A549 (cell line): ENCODE data around the gene LRSAM1. TPM values are rescaled to one million over a fixed set of nuclear protein-coding genes. Genes with fewer than 3 reads are reported as not detected.

Source experiments
- ATAC-seq, 2 experiments: fragments of 200-7000 bp in 1 of 2; fragments of >200 bp in 1 of 2; cut with Nextera tagmentation in 1 of 2; cut with Tn5 transposase in 1 of 2; 3 replicates each; pipeline versions ENCODE4 v1.8.0 to v1.9.1; 2018 to 2020; ENCODE audit warnings: mild to moderate bottlenecking in 1 of 2, moderate library complexity in 1 of 2
- CTCF ChIA-PET: fragments of 300-600 bp; sonication (Branson Sonifier 250); formaldehyde crosslinking; extraction: SDS; loops from one replicate; lab custom pipeline; 2021; ENCODE audit warnings: antibody characterized with exemption, inconsistent platforms; lab: Yijun Ruan, JAX
- POLR2A ChIA-PET: fragments of 350-600 bp; formaldehyde crosslinking; extraction: SDS; loops from one replicate; lab custom pipeline; 2021; ENCODE audit warnings: antibody characterized with exemption, inconsistent platforms; lab: Yijun Ruan, JAX
- DNase-seq, 2 experiments: peaks; one replicate each; pipeline versions ENCODE4 v3.0.0 to v3.0.0-alpha.2; 2011 to 2016; ENCODE audit warnings: low read depth in 1 of 2, low spot score in 1 of 2
- FAIRE-seq: peaks from 2 replicates; lab custom pipeline; 2011; peaks lifted over from hg19 to GRCh38; lab: Jason Lieb, UNC
- H3K27ac ChIP-seq, 2 experiments: fragments of >200 bp; sonication (Bioruptor Twin); formaldehyde crosslinking; 3 replicates each; pipeline ENCODE4 v1.5.1; 2016 to 2017
- H3K4me1 ChIP-seq: fragments of >200 bp; sonication (Bioruptor Twin); formaldehyde crosslinking; 3 replicates; pipeline ENCODE4 v1.6.1; 2016
- H3K4me2 ChIP-seq: fragments of >200 bp; sonication (Bioruptor Twin); formaldehyde crosslinking; 3 replicates; pipeline ENCODE4 v1.6.1; 2016
- H3K4me3 ChIP-seq: fragments of >200 bp; sonication (Bioruptor Twin); formaldehyde crosslinking; 3 replicates; pipeline ENCODE4 v1.5.1; 2016
- H3K9me3 ChIP-seq: fragments of >200 bp; sonication (Bioruptor Twin); formaldehyde crosslinking; 3 replicates; pipeline ENCODE4 v1.6.1; 2016
- CHD2 ChIP-seq: fragments of 150-350 bp; IDR thresholded peaks from 2 replicates; pipeline ENCODE4 v1.6.1; 2014; ENCODE audit warnings: low read length; ENCODE audit not compliant: partially characterized antibody
- CHD4 ChIP-seq: fragments of 200-600 bp; sonication (generic); IDR thresholded peaks from 2 replicates; pipeline ENCODE4 v1.6.1; 2016; ENCODE audit warnings: antibody characterized with exemption, mild to moderate bottlenecking, borderline replicate concordance
- EHMT2 ChIP-seq: fragments of 200-600 bp; sonication (generic); IDR thresholded peaks from 2 replicates; pipeline ENCODE4 v1.6.1; 2016; ENCODE audit warnings: antibody characterized with exemption, low read depth, mild to moderate bottlenecking, moderate library complexity
- EP300 ChIP-seq, 2 experiments: fragments of >200 bp; sonication (Bioruptor Twin); formaldehyde crosslinking; IDR thresholded peaks; 2 replicates in 1 of 2; 3 replicates in 1 of 2; pipeline ENCODE4 v1.6.1; 2016 to 2017
- ESRRA ChIP-seq: fragments of 150-350 bp; IDR thresholded peaks from 2 replicates; pipeline ENCODE4 v1.6.1; 2014; ENCODE audit warnings: mild to moderate bottlenecking, low read length, borderline replicate concordance
- FOXS1 ChIP-seq: fragments of 250-450 bp; sonication (Bioruptor Pico); IDR thresholded peaks from 2 replicates; pipeline ENCODE4 v1.5.0; 2020; ENCODE audit warnings: mild to moderate bottlenecking, moderate library complexity
- HMGXB4 ChIP-seq: fragments of 250-450 bp; sonication (Bioruptor Pico); IDR thresholded peaks from 2 replicates; pipeline ENCODE4 v1.5.0; 2021; ENCODE audit warnings: mild to moderate bottlenecking, moderate library complexity, borderline replicate concordance
- HOXB13 ChIP-seq: fragments of 250-450 bp; sonication (Bioruptor Pico); IDR thresholded peaks from 2 replicates; pipeline ENCODE4 v1.5.0; 2020; ENCODE audit warnings: low read depth, mild to moderate bottlenecking, moderate library complexity
- HOXB5 ChIP-seq: fragments of 250-450 bp; sonication (Bioruptor Pico); IDR thresholded peaks from 2 replicates; pipeline ENCODE4 v1.5.0; 2020; ENCODE audit warnings: mild to moderate bottlenecking, moderate library complexity
- JUN ChIP-seq, 2 experiments: fragments of >200 bp; sonication (Bioruptor Twin); formaldehyde crosslinking; IDR thresholded peaks; 2 replicates in 1 of 2; 3 replicates in 1 of 2; pipeline ENCODE4 v1.6.1; 2016 to 2017
- JUNB ChIP-seq: fragments of >200 bp; sonication (Bioruptor Twin); formaldehyde crosslinking; IDR thresholded peaks from 2 replicates; pipeline ENCODE4 v1.6.1; 2016
- KDM1A ChIP-seq: fragments of 200-600 bp; sonication (generic); IDR thresholded peaks from 2 replicates; pipeline ENCODE4 v1.6.1; 2016; ENCODE audit warnings: low read depth, mild to moderate bottlenecking
- MYC ChIP-seq: IDR thresholded peaks from 2 replicates; pipeline ENCODE4 v1.6.1; 2012; ENCODE audit warnings: mild to moderate bottlenecking, inconsistent platforms, low read length, improper control_type of control experiment, borderline replicate concordance
- NFE2L2 ChIP-seq: fragments of 150-350 bp; conservative IDR thresholded peaks from 2 replicates; pipeline ENCODE4 v1.6.1; 2014; ENCODE audit warnings: low read length
- NR3C1 ChIP-seq: fragments of >200 bp; sonication (Bioruptor Twin); formaldehyde crosslinking; IDR thresholded peaks from 3 replicates; pipeline ENCODE4 v1.6.1; 2017
- RFX5 ChIP-seq: fragments of 450-650 bp; IDR thresholded peaks from 2 replicates; pipeline ENCODE4 v1.7.1; 2014; ENCODE audit warnings: antibody characterized with exemption, mild to moderate bottlenecking, moderate library complexity
- ZSCAN20 ChIP-seq: fragments of 250-450 bp; sonication (Bioruptor Pico); IDR thresholded peaks from 2 replicates; pipeline ENCODE4 v1.8.0; 2022; ENCODE audit warnings: mild to moderate bottlenecking, moderate library complexity
- WGBS: methylation state at CpG from one replicate; pipeline ENCODE4 v1.1.6; 2017; ENCODE audit errors: missing lambda C conversion rate; 5-methylcytosine and 5-hydroxymethylcytosine counted together
- polyA plus RNA-seq, 4 experiments: library from polyadenylated mRNA; depleted of rRNA in 3 of 4; stranded (reverse); fragments of >200 nt; fragmentation: RNase III in 1 of 4; extraction: RNeasy Plus Mini Kit Qiagen cat#74134 plus additional on column Dnase treatment in 1 of 4; gene quantifications; 2 replicates in 3 of 4; 3 replicates in 1 of 4; pipeline ENCODE4 v1.2.3, GENCODE V29; 2011 to 2017
- TF ChIP-seq, protein P1 (sequence below): fragments of >200 bp; sonication (Bioruptor Twin); formaldehyde crosslinking; IDR thresholded peaks from 3 replicates; pipeline ENCODE4 v1.5.1; 2016

The LRSAM1 gene
- polyA plus RNA-seq, 2 of the 4 experiments (the other 2 are of a cell fraction): 5.1 to 10.0 TPM

- WGBS: 95% methylated on average over 4 of the region's 4 CpGs
- ChIA-PET CTCF (interaction anchor here (0.5 to 7.5 kb wide), 5 partner anchors 7 to 78 kb away, joined by 3 to 63 read pairs (median 5); no protein-coding TSS in a partner anchor), POLR2A (no interaction called here)
- H3K9me3 ChIP-seq: peaks cover 19% of the 10 kb centered on the region
- 0 out of 3 replicates have a peak, but pooled peaks cover under 1% of the 10 kb centered on the region for H3K4me1 ChIP-seq
- no peak for TF ChIP-seq CHD4
- TF ChIP-seq KDM1A: no peak
- no peak for TF ChIP-seq HMGXB4 (CRISPR knock-in tag)
- TF ChIP-seq EP300 (IDR thresholded peaks at IDR 0.05): no peak
- no peak for TF ChIP-seq ZSCAN20 (CRISPR knock-in tag)
- no peak for TF ChIP-seq FOXS1
- no peak for TF ChIP-seq NR3C1
- TF ChIP-seq, all 56 proteins: peak for 0
- FAIRE-seq (no peak), ATAC-seq (no peak), DNase-seq (no peak)
- Histone ChIP-seq H3K4me3 (no peak overlapping the region), H3K4me2 (no peak overlapping the region), H3K27ac (0 out of 6 replicates have a peak overlapping the region, but pooled peaks of 1 of the 2 experiments have one; percentile 34)
Measured at GRCh38 chr9:127529671-127530070, 78.4 kb downstream of the LRSAM1 start.

DNA sequence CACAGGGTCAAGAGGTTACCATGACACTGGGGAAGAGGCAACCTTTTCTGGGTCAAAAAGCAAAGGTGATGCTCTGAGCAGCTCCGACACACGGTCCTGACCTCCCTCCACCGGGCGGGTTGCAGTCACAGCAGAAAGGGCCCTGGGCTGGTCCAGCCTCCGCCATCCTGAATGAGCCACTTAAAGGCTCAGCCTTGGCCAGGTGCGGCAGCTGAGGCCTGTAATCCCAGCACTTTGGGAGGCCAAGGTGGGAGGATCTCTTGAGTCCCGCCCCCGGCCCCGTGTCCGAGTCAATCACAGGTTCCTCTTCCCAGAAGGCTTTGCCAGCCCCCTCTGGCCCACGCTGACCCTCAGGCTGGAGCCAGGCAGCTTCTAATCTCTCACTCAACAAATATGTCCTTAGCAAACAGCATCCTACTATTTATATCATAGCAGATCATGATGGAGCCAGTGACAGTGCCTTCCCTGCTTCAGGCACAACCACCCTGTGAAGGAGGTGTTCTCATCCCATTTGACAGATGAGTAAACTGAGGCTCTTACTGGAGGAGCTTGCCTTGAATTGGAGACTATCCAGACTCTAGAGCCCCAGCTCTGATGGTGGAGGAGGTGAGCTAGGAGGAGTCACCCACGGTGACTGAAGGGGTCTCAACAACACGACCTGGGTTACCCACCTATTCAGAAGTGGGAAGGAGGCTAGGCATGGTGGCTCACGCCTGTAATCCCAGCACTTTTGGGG lies 79.1 kb downstream of the LRSAM1 start:
- ATAC-seq (no peak), DNase-seq (no peak), FAIRE-seq (no peak)
- H3K4me3 ChIP-seq: no peak overlapping the region
- H3K4me2 ChIP-seq: no peak overlapping the region
- H3K27ac ChIP-seq: 0 out of 6 replicates have a peak overlapping the region, but pooled peaks of 1 of the 2 experiments have one; percentile 34
- 90% methylated on average over 12 of the region's 14 CpGs for WGBS
- TF ChIP-seq RFX5: no peak
- H3K9me3 ChIP-seq: peaks cover 12% of the 10 kb centered on the region
- no peaks in the 10 kb centered on the region for H3K4me1 ChIP-seq
- ChIA-PET POLR2A (no interaction called here), CTCF (interaction anchor here (0.6 to 7.5 kb wide), 4 partner anchors 22 to 55 kb away, joined by 3 to 63 read pairs (median 5); no protein-coding TSS in a partner anchor)

DNA sequence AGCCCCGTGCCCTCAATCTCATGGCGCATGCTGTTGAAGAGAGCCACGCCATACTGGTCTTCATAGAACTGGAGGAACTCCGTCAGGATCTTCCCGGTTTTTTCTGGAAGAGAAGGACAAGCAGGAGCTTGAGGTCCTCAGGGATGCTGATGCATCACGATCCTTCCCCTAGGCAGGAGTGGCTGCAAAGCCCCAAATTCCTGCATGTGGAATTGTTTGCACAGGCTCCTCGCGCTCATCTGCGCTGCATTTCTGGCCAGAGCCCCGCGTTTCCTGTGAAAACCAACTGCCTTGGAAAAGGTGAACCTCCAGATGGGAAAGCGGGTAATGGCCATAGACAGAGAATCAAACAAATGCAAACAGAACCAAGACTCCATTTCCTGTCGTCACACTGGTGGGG lies 80.4 kb downstream of the LRSAM1 start:
- POLR2A ChIA-PET: no interaction called here

More for the DNA sequence above, 80.4 kb downstream of the LRSAM1 start:
- ATAC-seq (no peak), FAIRE-seq (no peak), DNase-seq (no peak)
- H3K4me1 ChIP-seq: peaks cover 8% of the 10 kb centered on the region; the same call in 1 of the 3 replicates
- H3K4me3 ChIP-seq: no peak overlapping the region
- no peak overlapping the region for H3K4me2 ChIP-seq
- no peaks in the 10 kb centered on the region for H3K9me3 ChIP-seq
- 94% methylated on average over 13 of the region's 13 CpGs for WGBS
- TF ChIP-seq CHD2 (no peak), NFE2L2 (no peak), EHMT2 (no peak), HOXB5 (no peak), JUN (IDR thresholded peaks at IDR 0.05) (no peak), JUNB (no peak), MYC (no peak), HOXB13 (CRISPR knock-in tag) (no peak), ESRRA (no peak)
- TF ChIP-seq, protein P1, sequence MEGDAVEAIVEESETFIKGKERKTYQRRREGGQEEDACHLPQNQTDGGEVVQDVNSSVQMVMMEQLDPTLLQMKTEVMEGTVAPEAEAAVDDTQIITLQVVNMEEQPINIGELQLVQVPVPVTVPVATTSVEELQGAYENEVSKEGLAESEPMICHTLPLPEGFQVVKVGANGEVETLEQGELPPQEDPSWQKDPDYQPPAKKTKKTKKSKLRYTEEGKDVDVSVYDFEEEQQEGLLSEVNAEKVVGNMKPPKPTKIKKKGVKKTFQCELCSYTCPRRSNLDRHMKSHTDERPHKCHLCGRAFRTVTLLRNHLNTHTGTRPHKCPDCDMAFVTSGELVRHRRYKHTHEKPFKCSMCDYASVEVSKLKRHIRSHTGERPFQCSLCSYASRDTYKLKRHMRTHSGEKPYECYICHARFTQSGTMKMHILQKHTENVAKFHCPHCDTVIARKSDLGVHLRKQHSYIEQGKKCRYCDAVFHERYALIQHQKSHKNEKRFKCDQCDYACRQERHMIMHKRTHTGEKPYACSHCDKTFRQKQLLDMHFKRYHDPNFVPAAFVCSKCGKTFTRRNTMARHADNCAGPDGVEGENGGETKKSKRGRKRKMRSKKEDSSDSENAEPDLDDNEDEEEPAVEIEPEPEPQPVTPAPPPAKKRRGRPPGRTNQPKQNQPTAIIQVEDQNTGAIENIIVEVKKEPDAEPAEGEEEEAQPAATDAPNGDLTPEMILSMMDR: no peak
- CTCF ChIA-PET: interaction anchor here (1.1 to 1.5 kb wide), 6 partner anchors 8 to 58 kb away, joined by 3 to 6 read pairs (median 4); no protein-coding TSS in a partner anchor
- H3K27ac ChIP-seq: no peak overlapping the region; a peak in 1 of 6 replicates
